OCI-LY1 (cell line): Measurements from ENCODE around the gene PCK2.

Experiments
- H2AFZ ChIP-seq: fragments of 200-600 bp; sonication (generic), shearing (Covaris generic); 2 replicates; pipeline ENCODE4 v1.6.0; 2014; ENCODE audit warnings: antibody characterized with exemption, mild to moderate bottlenecking, low read length
- H3F3A ChIP-seq: fragments of 200-600 bp; sonication (generic), shearing (Covaris generic); 2 replicates; pipeline ENCODE4 v1.6.0; 2014; ENCODE audit warnings: mild to moderate bottlenecking, antibody characterized with exemption, low read length, moderate library complexity; ENCODE audit not compliant: insufficient read depth
- H3K27ac ChIP-seq: fragments of 200-600 bp; sonication (generic); 2 replicates; pipeline ENCODE4 v1.5.1; 2014; ENCODE audit warnings: low read length, mixed run types, mild to moderate bottlenecking, low read depth; ENCODE audit not compliant: poor library complexity, severe bottlenecking
- H3K27me3 ChIP-seq: fragments of 200-600 bp; sonication (generic); 2 replicates; pipeline ENCODE4 v1.6.0; 2014; ENCODE audit warnings: antibody characterized with exemption, mild to moderate bottlenecking, low read length, moderate library complexity; ENCODE audit not compliant: insufficient read depth
- H3K36me3 ChIP-seq: fragments of 200-600 bp; sonication (generic); 2 replicates; pipeline ENCODE4 v1.6.1; 2014; ENCODE audit warnings: mild to moderate bottlenecking, antibody characterized with exemption, low read length, moderate library complexity, mixed read lengths; ENCODE audit not compliant: insufficient read depth
- H3K4me1 ChIP-seq: fragments of 200-600 bp; sonication (generic); 2 replicates; pipeline ENCODE4 v1.5.1; 2014; ENCODE audit warnings: mild to moderate bottlenecking, low read length, moderate library complexity; ENCODE audit not compliant: insufficient read depth, severe bottlenecking
- H3K4me2 ChIP-seq: fragments of 200-600 bp; sonication (generic), shearing (Covaris generic); 2 replicates; pipeline ENCODE4 v1.6.1; 2014; ENCODE audit warnings: low read length
- H3K4me3 ChIP-seq: fragments of 200-600 bp; sonication (generic); 2 replicates; pipeline ENCODE4 v1.5.1; 2014; ENCODE audit warnings: low read length, low read depth, mild to moderate bottlenecking, mixed read lengths; ENCODE audit not compliant: poor library complexity, severe bottlenecking
- H3K79me2 ChIP-seq: fragments of 200-600 bp; shearing (Covaris generic); 2 replicates; pipeline ENCODE4 v1.6.1; 2016; ENCODE audit warnings: mixed run types, low read length, mixed read lengths; ENCODE audit not compliant: insufficient read depth
- H3K9ac ChIP-seq: fragments of 200-600 bp; sonication (generic), shearing (Covaris generic); 2 replicates; pipeline ENCODE4 v1.6.1; 2014; ENCODE audit warnings: mild to moderate bottlenecking, low read length, mixed read lengths
- H3K9me2 ChIP-seq: fragments of 200-600 bp; sonication (generic), shearing (Covaris generic); 2 replicates; pipeline ENCODE4 v1.6.1; 2014; ENCODE audit warnings: low read depth, mild to moderate bottlenecking, low read length, mixed read lengths
- H3K9me3 ChIP-seq: fragments of 200-600 bp; shearing (Covaris generic); 2 replicates; pipeline ENCODE4 v1.6.1; 2014; ENCODE audit warnings: low read length, mixed read lengths
- H4K20me1 ChIP-seq: fragments of 200-600 bp; sonication (generic), shearing (Covaris generic); 2 replicates; pipeline ENCODE4 v1.6.0; 2016; ENCODE audit warnings: mild to moderate bottlenecking, low read length; ENCODE audit not compliant: insufficient read depth
- EZH2 ChIP-seq: fragments of 200-600 bp; sonication (generic), shearing (Covaris generic); IDR thresholded peaks from 2 replicates; pipeline ENCODE4 v1.8.0; 2017; ENCODE audit warnings: borderline replicate concordance, mixed run types, mild to moderate bottlenecking, antibody characterized with exemption, low read length, moderate library complexity, mixed read lengths
- TF ChIP-seq, protein P1 (sequence below): fragments of 200-600 bp; sonication (generic), shearing (Covaris generic); IDR thresholded peaks from 2 replicates; pipeline ENCODE4 v1.5.1; 2017; ENCODE audit warnings: mild to moderate bottlenecking, antibody characterized with exemption, low read length, moderate library complexity, mixed read lengths

Gene PCK2

GRCh38 chr14:24081739-24082211, 12.3 kb upstream of the PCK2 start:
- Histone ChIP-seq H3F3A (no peaks in the 10 kb centered on the region), H3K4me2 (peak overlapping the region; percentile 95), H4K20me1 (no peaks in the 10 kb centered on the region), H3K36me3 (no peaks in the 10 kb centered on the region), H3K4me1 (peaks cover 12% of the 10 kb centered on the region), H3K9ac (peak overlapping the region; percentile 69), H3K9me3 (no peaks in the 10 kb centered on the region), H3K9me2 (no peaks in the 10 kb centered on the region), H3K27me3 (0 out of 2 replicates have a peak, but pooled peaks cover 7% of the 10 kb centered on the region), H3K4me3 (peak overlapping the region; percentile 67), H3K27ac (no peak overlapping the region), H2AFZ (no peak overlapping the region), H3K79me2 (no peaks in the 10 kb centered on the region)
- TF ChIP-seq EZH2: no peak
- TF ChIP-seq, protein P1, sequence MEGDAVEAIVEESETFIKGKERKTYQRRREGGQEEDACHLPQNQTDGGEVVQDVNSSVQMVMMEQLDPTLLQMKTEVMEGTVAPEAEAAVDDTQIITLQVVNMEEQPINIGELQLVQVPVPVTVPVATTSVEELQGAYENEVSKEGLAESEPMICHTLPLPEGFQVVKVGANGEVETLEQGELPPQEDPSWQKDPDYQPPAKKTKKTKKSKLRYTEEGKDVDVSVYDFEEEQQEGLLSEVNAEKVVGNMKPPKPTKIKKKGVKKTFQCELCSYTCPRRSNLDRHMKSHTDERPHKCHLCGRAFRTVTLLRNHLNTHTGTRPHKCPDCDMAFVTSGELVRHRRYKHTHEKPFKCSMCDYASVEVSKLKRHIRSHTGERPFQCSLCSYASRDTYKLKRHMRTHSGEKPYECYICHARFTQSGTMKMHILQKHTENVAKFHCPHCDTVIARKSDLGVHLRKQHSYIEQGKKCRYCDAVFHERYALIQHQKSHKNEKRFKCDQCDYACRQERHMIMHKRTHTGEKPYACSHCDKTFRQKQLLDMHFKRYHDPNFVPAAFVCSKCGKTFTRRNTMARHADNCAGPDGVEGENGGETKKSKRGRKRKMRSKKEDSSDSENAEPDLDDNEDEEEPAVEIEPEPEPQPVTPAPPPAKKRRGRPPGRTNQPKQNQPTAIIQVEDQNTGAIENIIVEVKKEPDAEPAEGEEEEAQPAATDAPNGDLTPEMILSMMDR: no peak

DNA sequence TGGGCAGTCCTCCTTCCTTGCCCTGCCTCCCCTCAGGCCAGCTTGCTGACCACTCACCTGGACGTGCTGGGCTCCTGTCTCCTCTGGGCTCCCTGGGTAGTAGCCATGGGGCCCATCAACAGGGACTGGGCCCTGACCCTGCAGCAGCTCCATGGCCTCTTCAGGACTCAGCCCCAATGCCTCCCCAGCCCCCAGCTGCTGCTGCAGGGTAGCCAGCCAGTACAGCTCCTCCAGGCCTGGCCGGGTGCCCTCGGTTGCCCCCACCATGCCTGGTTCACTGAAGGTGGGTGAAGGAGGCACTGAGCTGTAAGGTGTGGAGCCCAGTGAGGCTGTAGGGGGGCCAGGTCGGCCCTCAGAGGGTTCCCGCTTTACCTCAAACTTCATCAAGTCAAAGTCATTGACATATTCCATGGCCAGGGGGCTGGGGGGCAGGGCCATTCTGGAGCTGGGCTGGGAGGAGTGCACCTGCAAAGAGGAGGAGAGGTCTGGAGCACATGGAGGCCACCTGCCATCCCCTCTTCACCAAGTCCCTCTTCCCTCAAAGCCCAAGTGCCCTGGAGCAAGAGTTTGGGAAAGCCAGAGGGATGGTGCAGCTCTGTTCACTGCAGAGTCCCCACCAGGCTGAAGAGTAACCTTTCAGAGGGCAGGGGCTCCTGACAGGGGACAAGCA, 11.6 kb upstream of the PCK2 start:
- H3K79me2 ChIP-seq: no peaks in the 10 kb centered on the region
- H3K27ac ChIP-seq: no peak overlapping the region
- no peak overlapping the region for H3K4me2 ChIP-seq
- no peak overlapping the region for H3K9ac ChIP-seq
- H3K4me3 ChIP-seq: no peak overlapping the region
- no peaks in the 10 kb centered on the region for H4K20me1 ChIP-seq
- TF ChIP-seq, protein P1: no peak
- TF ChIP-seq EZH2: no peak
- no peak overlapping the region for H2AFZ ChIP-seq
- H3K36me3 ChIP-seq: no peaks in the 10 kb centered on the region
- H3K9me2 ChIP-seq: no peaks in the 10 kb centered on the region
- no peaks in the 10 kb centered on the region for H3K9me3 ChIP-seq
- 0 out of 2 replicates have a peak, but pooled peaks cover 7% of the 10 kb centered on the region for H3K27me3 ChIP-seq
- peaks cover 12% of the 10 kb centered on the region for H3K4me1 ChIP-seq
- no peaks in the 10 kb centered on the region for H3F3A ChIP-seq

GRCh38 chr14:24083462-24083861, 10.6 kb upstream of the PCK2 start:
- TF ChIP-seq, protein P1: no peak
- no peak for TF ChIP-seq EZH2
- H3F3A ChIP-seq: no peaks in the 10 kb centered on the region
- H3K27ac ChIP-seq: no peak overlapping the region
- no peak overlapping the region for H2AFZ ChIP-seq
- H3K9me3 ChIP-seq: no peaks in the 10 kb centered on the region
- peaks cover 12% of the 10 kb centered on the region for H3K4me1 ChIP-seq
- H3K4me2 ChIP-seq: no peak overlapping the region
- no peaks in the 10 kb centered on the region for H4K20me1 ChIP-seq
- no peaks in the 10 kb centered on the region for H3K9me2 ChIP-seq
- no peak overlapping the region for H3K4me3 ChIP-seq
- H3K27me3 ChIP-seq: 0 out of 2 replicates have a peak, but pooled peaks cover 7% of the 10 kb centered on the region
- H3K36me3 ChIP-seq: no peaks in the 10 kb centered on the region
- H3K9ac ChIP-seq: no peak overlapping the region
- no peaks in the 10 kb centered on the region for H3K79me2 ChIP-seq
